ENCODE data around the gene FYB1. TPM values are rescaled to one million over a fixed set of nuclear protein-coding genes. Genes with fewer than 3 reads are reported as not detected.
"Not testable (repeated sequence)": the region's sequence is repeated elsewhere in the genome, so short reads cannot be mapped to it uniquely, and the experiment has no call there.

The FYB1 gene
- total and polyA plus RNA-seq, 11 donors: 0.82 to 67.2 (median 2.8) TPM

DNA sequence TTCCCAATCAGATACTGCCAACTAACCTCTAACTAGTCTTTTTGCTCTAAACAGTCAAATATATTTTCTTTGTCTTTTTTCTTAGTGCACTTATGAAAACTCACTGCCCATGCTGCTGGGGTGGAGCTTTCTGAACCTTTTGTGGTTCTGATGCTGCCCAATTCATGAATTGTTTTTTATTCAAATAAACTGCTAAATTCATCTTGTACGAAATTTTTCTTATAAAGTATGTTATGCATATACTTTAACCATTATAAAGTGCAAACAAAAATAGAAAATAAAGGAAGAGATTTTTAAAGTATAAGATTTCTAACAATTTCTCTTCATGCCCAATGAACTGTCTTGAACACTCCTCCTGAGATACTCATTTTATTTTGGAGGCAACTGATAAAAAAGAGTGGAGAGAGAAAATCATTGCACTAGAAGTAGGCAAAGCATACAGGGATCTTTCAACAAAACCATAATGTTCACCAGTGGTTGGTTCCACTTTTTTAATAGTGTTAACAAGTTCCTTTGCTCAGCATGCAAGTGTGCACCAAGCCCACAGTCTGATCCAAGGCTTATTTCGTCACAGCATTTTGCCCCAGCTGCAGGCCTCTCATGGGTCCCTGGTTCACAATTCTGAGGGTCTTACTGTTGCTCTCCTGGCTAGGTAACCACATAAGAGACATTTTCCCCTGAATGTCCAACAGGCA, 6.2 kb upstream of the FYB1 start:
- intact Hi-C loops (cut with DNase I): no loop called here
- no peak for TF ChIP-seq POLR2A (IDR thresholded peaks at IDR 0.05)
- TF ChIP-seq, protein P1, sequence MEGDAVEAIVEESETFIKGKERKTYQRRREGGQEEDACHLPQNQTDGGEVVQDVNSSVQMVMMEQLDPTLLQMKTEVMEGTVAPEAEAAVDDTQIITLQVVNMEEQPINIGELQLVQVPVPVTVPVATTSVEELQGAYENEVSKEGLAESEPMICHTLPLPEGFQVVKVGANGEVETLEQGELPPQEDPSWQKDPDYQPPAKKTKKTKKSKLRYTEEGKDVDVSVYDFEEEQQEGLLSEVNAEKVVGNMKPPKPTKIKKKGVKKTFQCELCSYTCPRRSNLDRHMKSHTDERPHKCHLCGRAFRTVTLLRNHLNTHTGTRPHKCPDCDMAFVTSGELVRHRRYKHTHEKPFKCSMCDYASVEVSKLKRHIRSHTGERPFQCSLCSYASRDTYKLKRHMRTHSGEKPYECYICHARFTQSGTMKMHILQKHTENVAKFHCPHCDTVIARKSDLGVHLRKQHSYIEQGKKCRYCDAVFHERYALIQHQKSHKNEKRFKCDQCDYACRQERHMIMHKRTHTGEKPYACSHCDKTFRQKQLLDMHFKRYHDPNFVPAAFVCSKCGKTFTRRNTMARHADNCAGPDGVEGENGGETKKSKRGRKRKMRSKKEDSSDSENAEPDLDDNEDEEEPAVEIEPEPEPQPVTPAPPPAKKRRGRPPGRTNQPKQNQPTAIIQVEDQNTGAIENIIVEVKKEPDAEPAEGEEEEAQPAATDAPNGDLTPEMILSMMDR (IDR thresholded peaks at IDR 0.05): no peak
- no peak overlapping the region for H3K4me3 ChIP-seq
- ATAC-seq (no peak), DNase-seq (no peak)
- no peaks in the 10 kb centered on the region for H3K9me3 ChIP-seq
- peak overlapping the region in 1 of 12 donors; percentile 84 for H3K27ac ChIP-seq
- H3K4me1 ChIP-seq: peaks cover 0 to 42% (median 0%) of the 10 kb centered on the region in 12 donors
- no peaks in the 10 kb centered on the region for H3K27me3 ChIP-seq
- H3K36me3 ChIP-seq: no peaks in the 10 kb centered on the region
- WGBS, 4 donors: 76 to 89% (median 86%) methylated on average over 2 of the region's 2 CpGs

DNA sequence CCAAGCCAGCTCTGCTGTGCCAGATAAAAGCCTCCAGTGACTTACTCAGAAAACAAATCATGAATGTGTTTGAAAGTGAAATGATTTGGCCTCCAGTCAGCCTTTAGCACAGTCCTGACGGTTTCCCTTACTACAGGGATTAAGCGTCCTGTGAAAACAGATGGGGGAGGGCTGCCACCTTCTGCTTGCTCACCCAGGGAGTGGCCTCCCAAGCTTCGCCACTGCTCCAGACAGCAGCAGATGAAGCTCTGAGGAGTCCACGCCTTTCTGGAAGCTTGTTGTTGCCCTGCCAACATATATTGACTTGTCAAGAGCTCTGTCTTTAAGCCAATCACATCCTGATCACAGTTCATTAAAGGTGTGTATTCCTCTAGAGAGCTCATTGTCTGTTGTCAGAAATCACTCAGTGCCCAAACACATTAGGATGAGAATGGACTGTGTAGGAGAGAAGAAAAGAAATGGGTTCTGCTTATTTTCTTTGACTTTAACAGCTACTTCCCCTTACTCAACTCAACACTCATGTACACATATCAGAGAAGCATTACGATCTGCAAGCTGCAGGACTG, 4.9 kb upstream of the FYB1 start:
- TF ChIP-seq, protein P1 (IDR thresholded peaks at IDR 0.05): no peak
- no peak for TF ChIP-seq POLR2A (IDR thresholded peaks at IDR 0.05)
- intact Hi-C loops (cut with DNase I): loop anchor here in 1 of 10 donors (5.0 kb wide), 1 partner anchor 63 kb away; no protein-coding TSS in a partner anchor
- 34 to 54% (median 42%) methylated on average over 5 of the region's 5 CpGs for WGBS, 4 donors
- DNase-seq (peak in 3 of 5 donors; percentile 24 to 43 (median 37)), ATAC-seq (peak in 3 of 4 donors; percentile 30 to 64 (median 55))
- Histone ChIP-seq H3K4me1 (peaks cover 0 to 52% (median 0%) of the 10 kb centered on the region in 12 donors), H3K36me3 (no peaks in the 10 kb centered on the region), H3K27ac (peak overlapping the region in 1 of 12 donors; percentile 84), H3K4me3 (no peak overlapping the region), H3K9me3 (no peaks in the 10 kb centered on the region), H3K27me3 (peaks cover 0 to 3% (median 0%) of the 10 kb centered on the region in 9 donors)

DNA sequence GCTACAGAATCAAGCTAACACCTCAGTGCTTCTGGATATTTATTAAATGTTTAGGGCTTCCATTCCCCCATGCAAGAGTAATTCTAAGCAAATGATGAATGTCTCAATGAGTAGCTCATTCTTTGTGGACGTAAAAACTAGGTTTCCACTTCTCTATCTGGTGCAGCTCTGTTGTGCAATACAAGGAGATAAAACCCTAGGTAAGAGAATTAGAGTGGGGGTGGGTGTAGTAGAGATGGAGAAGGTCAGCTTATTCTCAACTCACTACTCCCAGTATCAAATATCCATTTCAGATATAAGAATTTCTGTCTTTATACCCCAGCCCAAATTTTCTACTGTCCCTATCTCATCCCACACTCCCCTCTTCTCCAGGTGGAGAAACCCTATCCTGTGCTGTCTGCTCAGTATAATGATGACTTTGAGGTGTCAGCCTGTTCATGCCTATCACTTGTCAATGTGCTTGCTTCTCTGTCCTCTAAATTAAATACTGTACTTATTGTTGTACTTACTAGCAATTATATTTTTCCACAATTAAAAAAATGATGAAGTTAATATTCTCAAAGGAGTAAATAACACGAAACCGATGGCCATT, 4.3 kb upstream of the FYB1 start:
- H3K4me3 ChIP-seq: no peak overlapping the region
- 73 to 80% (median 76%) methylated on average over 3 of the region's 3 CpGs for WGBS, 4 donors
- no peaks in the 10 kb centered on the region for H3K9me3 ChIP-seq
- intact Hi-C loops (cut with DNase I): loop anchor here in 1 of 10 donors (5.0 kb wide), 1 partner anchor 64 kb away; no protein-coding TSS in a partner anchor
- TF ChIP-seq POLR2A (IDR thresholded peaks at IDR 0.05): no peak
- TF ChIP-seq, protein P1 (IDR thresholded peaks at IDR 0.05): no peak
- H3K4me1 ChIP-seq: peaks cover 0 to 53% (median 0%) of the 10 kb centered on the region in 12 donors
- DNase-seq (no peak), ATAC-seq (no peak)
- no peaks in the 10 kb centered on the region for H3K36me3 ChIP-seq
- H3K27me3 ChIP-seq: peaks cover 0 to 8% (median 0%) of the 10 kb centered on the region in 9 donors
- H3K27ac ChIP-seq: peak overlapping the region in 1 of 12 donors; percentile 84

DNA sequence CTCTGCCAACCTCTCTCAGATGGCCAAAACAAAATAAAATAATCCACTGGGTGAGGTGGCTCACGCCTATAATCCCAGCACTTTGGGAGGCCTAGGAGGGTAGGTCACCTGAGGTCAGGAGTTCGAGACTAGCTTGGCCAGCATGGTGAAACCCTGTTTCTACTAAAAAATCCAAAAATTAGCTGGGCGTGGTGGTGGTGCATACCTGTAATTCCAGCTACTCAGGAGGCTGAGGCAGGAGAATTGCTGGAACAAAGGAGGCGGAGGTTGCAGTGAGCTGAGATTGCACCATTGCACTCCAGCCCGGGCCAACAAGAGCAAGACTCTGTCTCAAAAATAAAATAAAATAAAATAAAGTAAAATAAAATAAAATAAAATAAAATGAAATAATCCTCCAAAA, 2.3 kb upstream of the FYB1 start:
- not testable (repeated sequence) for ATAC-seq, H3K36me3 ChIP-seq, H3K9me3 ChIP-seq, DNase-seq, H3K27me3 ChIP-seq, H3K27ac ChIP-seq, H3K4me3 ChIP-seq
- intact Hi-C loops (cut with DNase I): loop anchor here in 1 of 10 donors (5.0 kb wide), 1 partner anchor 66 kb away; no protein-coding TSS in a partner anchor
- WGBS, 4 donors: 94 to 97% (median 96%) methylated on average over 5 of the region's 5 CpGs
- peaks cover 0 to 73% (median 0%) of the 10 kb centered on the region in 12 donors for H3K4me1 ChIP-seq

Data from heart left ventricle (tissue), 16 donors.